ENCODE results near the gene CORO1C. TPM values are rescaled to one million over a fixed set of nuclear protein-coding genes. Genes with fewer than 3 reads are reported as not detected.

The CORO1C gene
- total and polyA plus RNA-seq, 4 donors: 23.2 to 58.6 (median 41.9) TPM

DNA sequence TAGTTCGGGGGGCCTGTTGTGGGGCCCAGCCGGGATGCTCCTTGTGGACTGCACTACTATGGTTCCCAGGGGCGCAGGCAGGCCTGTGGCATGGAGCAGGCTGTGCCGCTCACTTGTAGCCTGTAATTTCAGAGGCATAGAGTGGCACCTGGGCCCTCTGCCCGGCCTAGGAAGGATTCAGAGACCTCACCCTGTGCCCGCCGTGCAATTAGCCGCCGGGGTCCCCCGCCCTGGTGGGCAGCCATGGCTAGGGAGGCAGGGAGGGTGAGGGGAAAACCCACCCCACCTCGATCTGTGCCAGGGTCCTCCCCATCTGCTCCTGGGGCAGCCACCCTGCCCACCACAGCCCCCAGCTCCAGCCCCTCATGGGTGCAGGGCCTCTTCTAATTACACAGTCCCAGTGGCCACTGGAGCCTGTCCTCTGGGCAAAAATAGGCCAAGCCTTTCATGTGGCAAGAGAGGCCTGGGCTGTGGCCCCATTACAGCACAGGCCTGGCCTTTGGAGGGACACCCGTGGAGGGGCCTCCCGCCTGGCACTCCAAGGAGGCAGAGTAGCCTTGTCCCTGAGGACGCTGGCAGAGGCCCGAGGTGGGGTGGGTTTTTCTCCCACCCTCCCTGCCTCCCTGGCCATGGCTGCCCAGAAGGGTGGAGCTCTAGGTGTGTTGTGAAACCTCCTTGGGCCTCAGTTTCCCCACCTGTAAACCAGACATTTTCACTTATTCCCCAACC, 128.2 kb downstream of the CORO1C start:
- Histone ChIP-seq H3K9ac (ENCODE audit: low read depth in 1 of 2, low read length in 2 of 2) (no peak overlapping the region), H3K27ac (ENCODE audit: low read depth in 1 of 2, low read length in 2 of 2) (no peak overlapping the region), H3K4me3 (ENCODE audit: low read depth in 1 of 3, low read length in 3 of 3) (no peak overlapping the region), H3K36me3 (ENCODE audit: control insufficient read depth in 4 of 4, insufficient read depth in 3 of 4, low read depth in 1 of 4, low read length in 3 of 4) (no peaks in the 10 kb centered on the region), H3K4me1 (ENCODE audit: control insufficient read depth in 4 of 4, insufficient read depth in 4 of 4, low read length in 3 of 4) (no peaks in the 10 kb centered on the region), H3K9me3 (ENCODE audit: control insufficient read depth in 4 of 4, low read length in 3 of 4) (no peaks in the 10 kb centered on the region), H3K27me3 (ENCODE audit: control insufficient read depth in 4 of 4, insufficient read depth in 4 of 4, low read length in 3 of 4) (no peaks in the 10 kb centered on the region)
- WGBS: 94% methylated on average over 15 of the region's 15 CpGs
- no peak for TF ChIP-seq SP1 (IDR thresholded peaks at IDR 0.05)
- no peak for TF ChIP-seq JUND (IDR thresholded peaks at IDR 0.05)
- no peak for TF ChIP-seq HNF4G (IDR thresholded peaks at IDR 0.05)
- TF ChIP-seq, protein P1, sequence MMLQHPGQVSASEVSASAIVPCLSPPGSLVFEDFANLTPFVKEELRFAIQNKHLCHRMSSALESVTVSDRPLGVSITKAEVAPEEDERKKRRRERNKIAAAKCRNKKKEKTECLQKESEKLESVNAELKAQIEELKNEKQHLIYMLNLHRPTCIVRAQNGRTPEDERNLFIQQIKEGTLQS (IDR thresholded peaks at IDR 0.05): no peak
- TF ChIP-seq NR2F2 (IDR thresholded peaks at IDR 0.05): no peak
- TF ChIP-seq, protein P2, sequence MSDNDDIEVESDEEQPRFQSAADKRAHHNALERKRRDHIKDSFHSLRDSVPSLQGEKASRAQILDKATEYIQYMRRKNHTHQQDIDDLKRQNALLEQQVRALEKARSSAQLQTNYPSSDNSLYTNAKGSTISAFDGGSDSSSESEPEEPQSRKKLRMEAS (IDR thresholded peaks at IDR 0.05): no peak
- TF ChIP-seq GABPA (IDR thresholded peaks at IDR 0.05 in 1 of 2, conservative IDR thresholded peaks at IDR 0.05 in 1 of 2): no peak
- TF ChIP-seq, protein P3, sequence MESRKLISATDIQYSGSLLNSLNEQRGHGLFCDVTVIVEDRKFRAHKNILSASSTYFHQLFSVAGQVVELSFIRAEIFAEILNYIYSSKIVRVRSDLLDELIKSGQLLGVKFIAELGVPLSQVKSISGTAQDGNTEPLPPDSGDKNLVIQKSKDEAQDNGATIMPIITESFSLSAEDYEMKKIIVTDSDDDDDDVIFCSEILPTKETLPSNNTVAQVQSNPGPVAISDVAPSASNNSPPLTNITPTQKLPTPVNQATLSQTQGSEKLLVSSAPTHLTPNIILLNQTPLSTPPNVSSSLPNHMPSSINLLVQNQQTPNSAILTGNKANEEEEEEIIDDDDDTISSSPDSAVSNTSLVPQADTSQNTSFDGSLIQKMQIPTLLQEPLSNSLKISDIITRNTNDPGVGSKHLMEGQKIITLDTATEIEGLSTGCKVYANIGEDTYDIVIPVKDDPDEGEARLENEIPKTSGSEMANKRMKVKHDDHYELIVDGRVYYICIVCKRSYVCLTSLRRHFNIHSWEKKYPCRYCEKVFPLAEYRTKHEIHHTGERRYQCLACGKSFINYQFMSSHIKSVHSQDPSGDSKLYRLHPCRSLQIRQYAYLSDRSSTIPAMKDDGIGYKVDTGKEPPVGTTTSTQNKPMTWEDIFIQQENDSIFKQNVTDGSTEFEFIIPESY (IDR thresholded peaks at IDR 0.05): no peak
- no peak for TF ChIP-seq FOXA2 (IDR thresholded peaks at IDR 0.05)
- no peak for TF ChIP-seq TAF1 (conservative IDR thresholded peaks at IDR 0.05)
- no peak for TF ChIP-seq YY1 (IDR thresholded peaks at IDR 0.05)
- no peak for DNase-seq (ENCODE audit: low spot score)

DNA sequence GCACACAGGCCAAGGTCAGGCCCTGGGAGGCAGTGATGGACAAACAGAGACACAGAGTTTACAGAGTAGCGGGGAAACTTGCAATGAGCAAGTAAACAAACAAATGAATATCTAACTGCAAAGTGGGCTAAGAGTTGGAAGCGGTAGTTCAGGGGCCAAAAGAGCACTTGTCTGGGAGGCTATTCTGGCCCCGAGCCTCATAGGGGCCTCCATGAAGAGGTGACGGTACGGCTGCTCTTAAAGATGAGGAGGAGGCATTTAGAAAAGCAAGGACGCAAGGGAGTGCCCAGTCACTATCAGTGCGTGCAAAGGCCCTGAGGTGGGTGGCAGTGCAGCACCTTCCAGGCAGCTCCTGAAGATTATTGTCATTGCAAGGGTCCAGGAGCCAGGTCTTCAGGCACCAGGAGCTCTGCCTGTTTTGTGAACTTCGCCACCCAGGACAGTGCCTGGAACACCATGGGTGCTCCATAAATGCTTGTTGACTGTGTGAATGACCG, 129.1 kb downstream of the CORO1C start:
- Histone ChIP-seq H3K27ac (ENCODE audit: low read depth in 1 of 2, low read length in 2 of 2) (no peak overlapping the region), H3K9ac (ENCODE audit: low read depth in 1 of 2, low read length in 2 of 2) (no peak overlapping the region), H3K4me3 (ENCODE audit: low read depth in 1 of 3, low read length in 3 of 3) (no peak overlapping the region), H3K36me3 (ENCODE audit: control insufficient read depth in 4 of 4, insufficient read depth in 3 of 4, low read depth in 1 of 4, low read length in 3 of 4) (no peaks in the 10 kb centered on the region), H3K27me3 (ENCODE audit: control insufficient read depth in 4 of 4, insufficient read depth in 4 of 4, low read length in 3 of 4) (no peaks in the 10 kb centered on the region), H3K4me1 (ENCODE audit: control insufficient read depth in 4 of 4, insufficient read depth in 4 of 4, low read length in 3 of 4) (no peaks in the 10 kb centered on the region), H3K9me3 (ENCODE audit: control insufficient read depth in 4 of 4, low read length in 3 of 4) (no peaks in the 10 kb centered on the region)
- no peak for DNase-seq (ENCODE audit: low spot score)
- TF ChIP-seq SP1 (IDR thresholded peaks at IDR 0.05) (no peak), HNF4A (conservative IDR thresholded peaks at IDR 0.05) (no peak), EGR1 (IDR thresholded peaks at IDR 0.05; ENCODE audit: low read depth in 2 of 2) (no peak), JUND (IDR thresholded peaks at IDR 0.05) (no peak), HNF4G (IDR thresholded peaks at IDR 0.05) (no peak), RXRA (IDR thresholded peaks at IDR 0.05) (no peak)
- TF ChIP-seq, protein P1 (IDR thresholded peaks at IDR 0.05): no peak
- TF ChIP-seq, protein P2 (IDR thresholded peaks at IDR 0.05): no peak
- TF ChIP-seq, protein P4, sequence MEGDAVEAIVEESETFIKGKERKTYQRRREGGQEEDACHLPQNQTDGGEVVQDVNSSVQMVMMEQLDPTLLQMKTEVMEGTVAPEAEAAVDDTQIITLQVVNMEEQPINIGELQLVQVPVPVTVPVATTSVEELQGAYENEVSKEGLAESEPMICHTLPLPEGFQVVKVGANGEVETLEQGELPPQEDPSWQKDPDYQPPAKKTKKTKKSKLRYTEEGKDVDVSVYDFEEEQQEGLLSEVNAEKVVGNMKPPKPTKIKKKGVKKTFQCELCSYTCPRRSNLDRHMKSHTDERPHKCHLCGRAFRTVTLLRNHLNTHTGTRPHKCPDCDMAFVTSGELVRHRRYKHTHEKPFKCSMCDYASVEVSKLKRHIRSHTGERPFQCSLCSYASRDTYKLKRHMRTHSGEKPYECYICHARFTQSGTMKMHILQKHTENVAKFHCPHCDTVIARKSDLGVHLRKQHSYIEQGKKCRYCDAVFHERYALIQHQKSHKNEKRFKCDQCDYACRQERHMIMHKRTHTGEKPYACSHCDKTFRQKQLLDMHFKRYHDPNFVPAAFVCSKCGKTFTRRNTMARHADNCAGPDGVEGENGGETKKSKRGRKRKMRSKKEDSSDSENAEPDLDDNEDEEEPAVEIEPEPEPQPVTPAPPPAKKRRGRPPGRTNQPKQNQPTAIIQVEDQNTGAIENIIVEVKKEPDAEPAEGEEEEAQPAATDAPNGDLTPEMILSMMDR (IDR thresholded peaks at IDR 0.05; ENCODE audit: low read depth, low read length, missing input control): no peak
- 94% methylated on average over 9 of the region's 9 CpGs for WGBS

Measured in liver (tissue), 9 donors.